Measurements from ENCODE around the gene TRA2A.
"Not testable (repeated sequence)": the region's sequence is repeated elsewhere in the genome, so short reads cannot be mapped to it uniquely, and the experiment has no call there.

TRA2A gene

DNA sequence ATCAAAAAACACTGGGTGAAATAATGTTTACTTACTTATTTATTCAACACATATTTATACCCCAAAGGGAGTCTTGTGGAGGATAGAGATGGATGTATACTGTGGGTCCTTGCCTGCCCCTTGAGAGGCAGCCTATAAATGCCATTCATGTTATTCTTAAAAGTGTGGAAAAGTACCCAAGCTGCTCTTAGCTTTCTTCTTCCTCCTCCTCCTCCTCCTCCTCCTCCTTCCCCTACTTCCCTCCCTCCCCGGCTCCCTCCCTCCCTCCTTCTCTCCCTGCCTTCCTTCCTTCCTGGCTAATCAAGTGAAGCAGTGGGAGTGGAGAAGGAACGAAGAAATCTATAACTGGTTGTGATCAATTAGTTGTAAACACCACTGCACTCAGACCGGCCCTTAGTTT, 40.3 kb downstream of the TRA2A start:
- no peak for DNase-seq

- DNase-seq, result no peak
These were observed 41.2 kb downstream of the TRA2A start for GRCh38 chr7:23490357-23491135.

- DNase-seq, result not testable (repeated sequence)
These were observed 43.1 kb downstream of the TRA2A start for GRCh38 chr7:23488714-23489113.

DNA sequence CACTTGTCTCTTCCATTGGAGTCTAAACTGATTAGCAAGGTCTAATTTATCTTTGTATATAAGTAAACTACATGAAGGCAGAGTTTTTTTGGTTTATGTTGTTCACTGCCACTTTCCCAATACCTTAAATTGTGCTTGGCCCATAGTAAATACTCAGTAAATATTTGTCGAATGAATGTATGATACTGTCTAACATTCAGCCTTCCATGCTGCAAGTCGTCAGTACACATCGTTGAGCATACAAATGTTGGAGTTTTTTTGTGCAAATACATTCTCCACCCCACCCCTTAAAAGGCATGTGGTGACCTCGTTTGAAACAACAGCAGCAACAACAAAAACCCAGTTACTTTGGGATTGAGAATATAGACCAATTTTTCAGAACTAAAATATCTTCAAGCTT, 44.1 kb downstream of the TRA2A start:
- DNase-seq, result no peak

- no peak for DNase-seq
These were observed 45.6 kb downstream of the TRA2A start for GRCh38 chr7:23486002-23486773.

DNA sequence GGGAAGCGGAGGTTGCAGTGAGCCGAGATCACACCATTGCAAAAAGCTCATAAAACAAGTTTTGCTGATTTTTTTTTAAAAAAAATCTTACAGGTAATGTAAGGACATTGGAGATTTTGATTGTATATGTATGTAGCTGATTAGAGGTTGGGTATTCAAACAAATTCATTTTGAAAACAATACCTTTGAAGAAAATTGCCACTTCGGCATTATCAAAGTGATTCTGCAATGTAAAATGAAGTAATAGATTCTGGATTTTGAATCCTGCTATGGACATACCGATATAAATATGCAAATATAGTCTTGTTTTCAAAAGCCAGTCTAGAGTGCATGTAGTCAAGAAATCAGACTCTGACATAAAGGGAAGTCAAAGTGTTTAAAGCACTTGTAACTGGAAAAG, 49.1 kb downstream of the TRA2A start:
- no peak for DNase-seq

GRCh38 chr7:23477962-23478866, 53.6 kb downstream of the TRA2A start:
- DNase-seq, result no peak

DNA sequence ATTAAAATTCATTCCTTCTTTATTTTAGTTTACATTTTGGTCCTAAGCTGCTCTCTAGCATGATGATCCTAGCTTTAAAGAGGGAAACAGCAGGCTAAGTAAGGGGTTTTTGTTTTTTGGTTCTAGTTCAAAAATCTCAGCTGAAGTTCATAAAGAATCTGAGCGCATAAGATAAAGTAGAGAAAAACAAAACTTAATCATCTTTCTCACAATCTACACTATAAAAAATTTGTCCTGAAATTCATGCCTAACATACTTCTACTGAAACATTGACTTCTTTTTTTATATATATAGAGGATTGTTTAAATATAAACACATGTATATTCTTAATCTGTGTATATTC, 54.7 kb downstream of the TRA2A start:
- DNase-seq, result no peak

GRCh38 chr7:23476286-23477156, 55.3 kb downstream of the TRA2A start:
- DNase-seq, result no peak

GRCh38 chr7:23475576-23475839, 56.3 kb downstream of the TRA2A start:
- no peak for DNase-seq

GRCh38 chr7:23474829-23475575, 56.8 kb downstream of the TRA2A start:
- no peak for DNase-seq

- DNase-seq, result peak; percentile 92
These were observed 57.5 kb downstream of the TRA2A start for GRCh38 chr7:23474094-23474828.

DNA sequence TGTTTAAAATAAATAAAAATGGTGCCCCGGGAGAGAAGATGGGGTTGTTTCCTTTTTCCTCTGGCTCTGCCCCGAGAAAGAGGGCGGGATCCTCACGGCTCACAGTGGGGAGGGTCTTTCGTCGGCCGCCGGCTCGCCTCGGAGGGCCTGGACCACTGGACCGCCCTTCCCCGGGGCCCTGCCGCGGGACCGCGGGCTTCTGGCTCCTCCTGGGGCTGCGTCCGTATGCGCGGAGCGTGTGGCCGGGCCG, 58.0 kb downstream of the TRA2A start:
- DNase-seq, result no peak

DNA sequence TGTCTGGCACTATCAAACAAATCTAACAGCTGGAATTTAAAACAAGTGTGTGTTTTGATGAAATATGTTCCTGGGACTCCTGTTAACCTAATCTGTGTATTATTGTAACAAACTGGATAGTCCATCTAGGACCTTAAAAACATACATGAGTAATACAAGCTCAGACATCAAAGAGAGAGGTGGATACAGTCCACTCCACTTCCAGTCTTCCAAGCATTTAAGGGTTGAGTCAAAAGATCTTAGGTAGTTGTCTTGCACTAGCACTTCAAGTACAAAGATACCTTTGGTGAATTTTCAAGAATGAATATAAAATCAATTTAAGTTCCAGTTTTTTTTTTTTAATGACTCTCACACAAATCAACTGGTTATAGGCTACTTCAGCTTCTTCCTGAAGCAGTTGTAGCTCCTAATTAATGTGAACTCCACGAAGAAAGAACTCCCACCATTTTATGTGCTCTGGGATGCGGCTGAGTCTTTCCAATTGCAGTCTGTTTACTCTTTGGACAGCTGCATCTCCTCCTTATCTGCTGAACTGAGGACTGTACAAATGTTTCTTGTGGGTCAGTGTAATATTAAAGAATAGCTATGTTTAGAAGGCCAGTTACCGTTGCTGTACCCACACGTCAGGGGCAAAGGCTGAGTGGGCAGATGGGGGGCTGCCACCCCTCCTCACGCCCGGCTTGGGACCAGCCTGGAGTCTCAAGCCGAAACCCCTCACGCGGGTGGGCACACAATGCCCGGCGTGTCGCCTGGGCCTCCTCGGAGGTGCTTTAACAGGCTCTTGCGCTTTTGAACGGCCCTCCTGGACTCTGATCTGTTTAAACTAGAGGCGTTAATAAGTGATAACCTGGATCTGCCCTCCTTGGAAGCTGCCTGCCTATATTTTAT, 58.6 kb downstream of the TRA2A start:
- peak; percentile 45 for DNase-seq

- no peak for DNase-seq
These were observed 59.2 kb downstream of the TRA2A start for GRCh38 chr7:23472556-23472955.

GRCh38 chr7:23472046-23472445, 59.7 kb downstream of the TRA2A start:
- no peak for DNase-seq

DNA sequence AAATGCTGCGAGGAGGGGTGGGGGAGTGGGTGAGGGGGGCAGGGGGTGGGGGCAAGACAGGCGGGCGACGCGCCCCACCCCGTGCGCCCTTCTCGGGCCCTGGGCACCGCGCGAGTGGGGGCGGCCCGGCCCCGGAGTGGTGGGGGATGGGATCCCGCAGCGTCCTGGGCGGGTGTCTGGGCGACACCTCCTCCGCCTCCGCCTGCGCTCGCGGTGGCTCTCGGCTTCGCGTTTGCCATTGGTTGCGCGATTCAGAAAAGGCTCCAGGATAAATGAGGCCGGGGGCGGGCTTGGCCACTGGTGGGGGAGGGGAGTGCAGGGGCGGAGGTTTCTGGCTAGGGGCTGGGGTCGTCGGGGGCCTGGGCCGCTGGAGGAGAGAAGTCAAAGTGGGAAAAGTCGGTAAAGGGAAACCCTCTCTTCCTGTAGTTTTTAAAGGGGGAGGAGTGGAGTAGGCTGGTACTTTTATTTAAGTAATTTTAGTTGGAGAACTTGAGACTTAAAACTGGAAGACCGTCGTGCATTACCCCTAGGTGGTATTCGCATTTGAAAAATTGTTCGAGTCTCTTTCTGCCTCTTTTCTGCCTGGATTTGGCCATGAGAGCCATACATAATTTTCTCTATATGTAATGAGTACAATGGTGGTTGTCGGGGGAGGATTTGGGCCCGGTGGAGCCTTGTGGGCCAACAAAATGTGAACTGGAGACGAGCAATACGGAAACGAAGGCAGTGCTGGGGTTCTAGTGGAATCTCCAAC, 60.5 kb downstream of the TRA2A start:
- peak; percentile 80 for DNase-seq

DNA sequence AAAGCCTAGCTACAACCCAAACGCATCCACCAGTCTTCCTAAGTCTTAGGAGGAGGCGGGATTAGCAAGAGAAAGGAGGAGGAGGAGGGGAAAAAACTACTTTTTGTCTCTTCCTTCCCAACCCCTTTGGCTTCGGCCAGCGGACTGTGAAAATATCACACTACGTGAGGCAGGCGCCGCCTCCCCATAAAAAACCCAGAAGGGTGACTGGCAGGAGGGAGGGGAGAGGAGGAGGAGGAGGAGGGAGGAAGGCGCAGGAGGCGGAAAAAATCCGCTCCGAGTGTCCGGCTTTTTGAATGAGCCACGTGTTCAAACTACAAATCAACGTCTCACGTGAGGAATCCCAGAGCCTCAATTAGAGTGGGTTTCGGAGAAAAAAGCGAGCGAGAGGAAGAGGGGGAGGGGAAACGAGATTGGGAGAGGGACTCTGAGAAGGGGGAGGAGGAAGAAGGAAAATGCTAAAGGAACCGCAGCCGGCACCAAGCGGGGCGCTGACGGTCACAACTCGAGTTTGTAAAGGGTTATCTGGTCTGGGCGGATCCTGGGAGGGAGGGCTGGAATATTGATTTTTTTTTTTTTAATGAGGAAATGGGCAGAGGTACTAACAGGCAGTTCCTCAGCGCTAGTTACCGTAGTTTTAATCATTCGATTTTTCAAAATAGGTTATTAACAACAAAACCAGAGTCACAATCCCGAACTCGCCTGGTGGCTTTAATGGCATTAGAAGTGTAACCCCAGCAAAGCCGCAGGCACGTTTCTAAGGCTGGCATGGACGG, 61.3 kb downstream of the TRA2A start, which contains the start of gene IGF2BP3:
Gene IGF2BP3, minus strand, starts transcription at position 162 of the 776 bp plus-strand sequence. CDS start 381 bp downstream, outside the sequence.
- DNase-seq, result peak; percentile 97

- no peak for DNase-seq
These were observed 61.9 kb downstream of the TRA2A start for GRCh38 chr7:23469961-23470250.

Measured in NCI-H748 treated with DMSO at 0.1 percent for 48 hours (cell line).